Midbrain (tissue), 1 donor: ENCODE measurements around the gene STIM2.

ENCODE experiments used
- DNase-seq: peaks from one replicate; lab custom pipeline; 2025; lab: John Stamatoyannopoulos, UW

The STIM2 gene

DNA sequence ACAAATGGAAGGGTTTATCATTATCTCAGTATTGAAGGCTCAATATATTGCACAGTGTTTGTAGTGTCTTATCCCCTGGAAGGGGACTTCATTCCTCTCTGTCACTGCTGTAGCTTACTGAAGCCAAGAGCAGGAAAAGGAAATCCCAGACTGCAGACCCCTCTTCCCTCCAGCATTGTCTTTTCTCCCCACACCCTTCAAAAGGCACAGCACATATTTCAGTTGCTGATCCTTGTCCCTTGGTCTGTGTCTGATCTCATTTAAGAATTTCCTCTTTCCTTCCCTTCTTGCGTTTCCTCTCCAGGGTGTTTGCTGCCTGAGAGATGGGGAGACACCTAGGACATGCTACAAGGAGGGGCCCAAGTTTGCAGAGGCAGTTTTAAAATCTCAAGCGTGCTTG, 40.1 kb downstream of the STIM2 start:
- DNase-seq: no peak

- no peak for DNase-seq
Measured at GRCh38 chr4:26905172-26905571, 44.5 kb downstream of the STIM2 start.

GRCh38 chr4:26907731-26908599, 47.3 kb downstream of the STIM2 start:
- no peak for DNase-seq

DNA sequence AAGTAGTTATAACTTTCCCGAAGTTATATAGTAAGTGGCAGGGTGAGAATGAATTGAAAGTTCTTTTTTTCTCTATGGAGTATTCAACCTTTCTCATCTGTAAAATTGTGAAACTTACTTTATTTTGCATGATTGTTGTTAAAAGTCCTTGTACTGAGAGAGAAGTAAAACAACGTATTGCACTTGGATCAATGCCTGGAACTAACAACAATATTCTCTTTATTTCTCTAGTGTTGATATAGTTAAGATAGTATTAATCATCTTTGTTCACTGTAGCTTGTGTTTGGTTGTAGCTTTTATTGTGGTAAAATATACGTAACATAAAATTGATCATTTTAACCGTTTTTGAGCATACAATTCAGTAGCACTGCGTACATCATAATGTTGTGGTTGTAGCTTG, 48.7 kb downstream of the STIM2 start:
- DNase-seq: no peak

DNA sequence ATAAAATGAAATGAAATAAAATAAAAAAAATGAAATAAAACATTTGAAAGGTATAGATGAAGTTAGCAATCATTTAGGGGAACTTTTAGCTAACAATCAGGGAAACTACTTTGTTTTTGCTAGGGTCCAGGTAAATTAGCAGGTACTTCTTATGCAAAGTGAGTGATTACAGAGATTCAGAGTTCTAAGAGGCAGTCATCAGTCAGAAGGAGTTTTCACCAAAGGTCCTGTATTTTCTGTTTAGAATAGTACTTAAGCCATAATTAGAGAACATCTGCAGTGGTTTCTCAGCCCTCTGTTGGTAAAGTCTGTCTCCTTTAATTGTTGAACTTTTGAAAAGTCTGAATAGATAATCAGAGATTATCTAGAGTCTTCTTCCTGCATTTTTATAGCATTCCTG, 50.6 kb downstream of the STIM2 start:
- DNase-seq: no peak

DNA sequence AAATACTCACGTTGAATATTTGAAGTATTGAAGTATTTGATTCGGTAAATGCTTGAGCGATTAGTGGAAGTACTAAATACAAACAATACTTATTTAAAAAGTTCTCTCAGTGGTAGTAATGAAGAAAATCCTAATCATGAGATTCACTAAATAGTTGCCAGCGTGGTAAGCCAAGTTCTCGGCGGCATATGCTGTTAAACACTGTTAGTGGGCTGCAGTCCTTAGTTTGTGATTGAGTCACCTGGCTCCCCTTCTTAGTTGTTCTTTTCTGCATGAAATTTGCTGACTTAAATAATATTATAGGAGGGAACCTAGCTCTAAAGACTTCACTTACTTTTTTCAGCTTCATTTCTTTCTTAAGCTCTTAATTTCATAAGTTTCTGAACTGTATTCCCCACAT, 51.4 kb downstream of the STIM2 start:
- DNase-seq: no peak

- DNase-seq: no peak
Measured at GRCh38 chr4:26912810-26913209, 52.2 kb downstream of the STIM2 start.

DNA sequence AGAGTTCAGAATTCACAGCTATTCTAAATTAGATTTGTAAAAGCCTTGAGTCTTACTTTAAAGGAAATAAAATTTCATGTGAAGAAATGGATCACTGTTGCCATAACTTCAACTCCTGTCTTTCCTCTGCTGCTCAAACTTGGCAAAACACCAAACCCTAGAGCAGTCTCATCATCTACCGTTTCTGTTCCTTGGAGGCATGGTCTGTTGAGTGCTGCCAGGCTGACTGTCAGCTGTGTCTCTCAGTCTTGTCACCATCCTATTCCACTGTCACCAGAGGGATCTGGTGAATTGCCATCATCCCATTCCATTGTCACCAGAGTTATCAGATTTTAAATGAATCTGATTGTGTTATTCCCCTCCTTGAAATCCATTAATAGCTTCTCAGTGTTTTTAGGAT, 55.6 kb downstream of the STIM2 start:
- no peak for DNase-seq

DNA sequence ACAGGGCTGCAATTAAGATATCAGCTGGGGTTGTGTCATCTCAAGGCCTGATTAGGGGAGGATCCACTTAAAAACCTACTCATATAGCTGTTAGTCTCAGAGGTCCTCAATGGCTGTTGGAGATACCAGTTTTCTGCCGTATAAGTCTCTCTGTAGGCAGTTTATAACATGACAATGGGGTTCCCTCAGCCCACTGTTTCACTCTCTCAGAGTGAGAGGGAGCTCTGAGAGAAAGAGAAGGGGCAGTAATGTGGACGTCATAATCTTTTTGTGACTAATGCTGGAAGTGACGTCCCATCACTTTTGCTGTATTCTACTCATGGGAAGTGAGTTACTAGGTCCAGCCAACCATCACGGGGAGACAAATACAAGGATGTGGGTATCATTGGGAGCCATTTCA, 70.3 kb downstream of the STIM2 start:
- no peak for DNase-seq

- no peak for DNase-seq
Measured at GRCh38 chr4:26931451-26931850, 70.8 kb downstream of the STIM2 start.

DNA sequence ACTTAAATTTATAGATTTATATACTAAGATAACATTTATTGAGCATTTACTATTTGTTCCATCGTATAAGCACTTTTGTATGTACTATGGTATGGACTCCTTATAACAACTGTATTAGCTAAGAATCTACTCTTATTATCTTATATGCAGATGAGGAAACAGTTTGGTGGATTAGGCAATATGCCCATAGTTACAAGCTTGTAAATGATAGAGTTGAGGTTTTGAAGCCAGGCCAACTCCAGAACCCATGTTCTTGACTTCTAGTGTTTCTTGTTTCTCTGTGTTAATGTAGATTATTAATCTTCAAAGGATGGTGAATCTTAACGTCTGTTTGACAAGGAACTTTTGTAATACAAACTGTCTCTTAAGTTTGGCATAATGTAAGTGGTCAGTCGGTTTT, 71.3 kb downstream of the STIM2 start:
- DNase-seq: no peak

- DNase-seq: no peak
Measured at GRCh38 chr4:26935397-26935796, 74.8 kb downstream of the STIM2 start.

DNA sequence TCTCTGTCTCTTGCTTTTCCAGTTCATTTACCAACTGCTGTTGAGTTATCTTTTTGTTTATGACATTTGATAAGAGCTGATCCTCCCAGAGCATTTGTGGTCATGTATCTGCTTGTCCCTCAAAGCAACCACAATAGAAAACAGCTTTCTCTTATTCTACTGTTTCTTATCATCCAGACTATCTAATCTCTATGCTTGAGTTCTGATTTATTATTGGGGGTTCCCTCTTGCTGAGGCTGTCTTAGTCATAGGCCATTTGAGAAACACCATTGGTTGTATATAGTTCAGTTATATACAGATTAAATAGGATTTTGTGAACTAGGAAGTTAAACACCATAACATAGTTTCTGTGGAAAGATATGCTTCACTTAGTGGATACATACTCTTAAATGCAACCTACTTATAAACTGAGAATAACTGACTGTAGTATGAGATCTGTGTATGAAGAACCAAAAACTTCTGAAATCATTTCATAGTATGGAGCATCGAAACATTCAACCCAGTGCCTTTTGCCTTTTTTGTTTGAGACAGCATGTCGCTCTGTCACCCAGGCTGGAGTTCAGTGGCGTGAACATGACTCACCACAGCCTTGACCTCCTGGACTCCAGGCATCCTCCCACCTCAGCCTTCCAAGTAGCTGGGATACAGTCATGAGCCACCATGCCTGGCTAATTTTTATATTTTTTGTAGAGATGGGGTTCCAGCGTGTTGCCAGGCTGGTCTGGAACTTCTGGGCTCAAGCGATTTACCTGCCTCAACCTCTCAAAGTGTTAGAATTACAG, 75.8 kb downstream of the STIM2 start:
- no peak for DNase-seq

DNA sequence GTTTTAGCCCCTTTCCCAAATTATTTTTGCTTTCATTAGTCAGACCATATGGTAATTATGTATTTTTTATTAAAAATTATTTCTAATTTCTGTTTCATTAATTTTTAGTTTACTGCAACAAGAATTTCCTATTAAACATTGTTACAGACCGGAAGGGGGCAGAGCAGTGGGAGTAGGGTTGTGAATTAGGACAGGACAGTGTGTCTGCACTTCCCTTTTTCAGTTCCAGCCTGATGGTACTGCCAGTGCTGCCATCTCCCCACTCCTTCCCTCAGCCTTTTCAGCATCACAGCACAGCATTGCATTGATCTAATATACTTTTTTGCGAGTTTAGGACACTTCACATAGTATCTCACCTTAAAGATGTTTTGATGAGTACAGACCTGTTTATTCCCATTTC, 76.5 kb downstream of the STIM2 start:
- no peak for DNase-seq

GRCh38 chr4:26937567-26937966, 76.9 kb downstream of the STIM2 start:
- no peak for DNase-seq

DNA sequence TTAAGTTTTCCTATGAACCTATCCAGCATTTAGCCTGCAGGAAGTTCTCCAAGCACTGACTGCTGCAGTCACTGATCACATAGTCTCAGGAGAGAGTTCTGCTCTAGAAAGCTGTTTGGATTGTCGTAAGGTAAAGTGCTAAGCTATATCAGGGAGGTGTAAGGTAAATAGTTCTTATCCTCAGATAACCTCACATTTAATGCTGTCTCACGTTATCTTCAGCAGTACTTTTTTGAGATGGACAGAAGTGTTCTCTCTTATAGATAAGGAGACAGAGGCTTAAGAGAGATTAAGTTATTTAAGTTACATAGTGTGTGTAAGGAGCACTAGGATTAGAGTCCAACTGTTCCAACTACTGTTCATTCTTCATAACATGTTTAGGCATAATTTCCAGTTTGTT, 77.9 kb downstream of the STIM2 start:
- no peak for DNase-seq

DNA sequence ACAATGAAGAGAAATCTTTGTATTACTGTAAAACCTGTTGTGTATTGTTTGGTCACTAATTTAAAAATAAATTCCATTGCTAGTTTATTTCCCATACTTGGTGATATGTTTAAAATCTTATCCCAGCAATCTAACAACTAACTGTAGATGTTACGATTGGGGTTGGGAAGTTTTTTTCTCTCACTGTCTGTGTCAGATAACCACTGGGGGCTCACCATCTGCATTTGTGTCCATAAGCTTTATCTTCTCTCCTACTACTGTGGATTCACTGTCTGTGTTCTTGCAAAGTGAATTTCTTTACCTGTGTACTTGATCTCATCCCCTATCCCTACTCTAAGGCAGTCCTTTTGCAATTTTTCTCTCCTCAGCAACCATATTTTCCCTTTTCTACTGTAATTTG, 81.3 kb downstream of the STIM2 start:
- no peak for DNase-seq

GRCh38 chr4:26942871-26943270, 82.2 kb downstream of the STIM2 start:
- DNase-seq: no peak

DNA sequence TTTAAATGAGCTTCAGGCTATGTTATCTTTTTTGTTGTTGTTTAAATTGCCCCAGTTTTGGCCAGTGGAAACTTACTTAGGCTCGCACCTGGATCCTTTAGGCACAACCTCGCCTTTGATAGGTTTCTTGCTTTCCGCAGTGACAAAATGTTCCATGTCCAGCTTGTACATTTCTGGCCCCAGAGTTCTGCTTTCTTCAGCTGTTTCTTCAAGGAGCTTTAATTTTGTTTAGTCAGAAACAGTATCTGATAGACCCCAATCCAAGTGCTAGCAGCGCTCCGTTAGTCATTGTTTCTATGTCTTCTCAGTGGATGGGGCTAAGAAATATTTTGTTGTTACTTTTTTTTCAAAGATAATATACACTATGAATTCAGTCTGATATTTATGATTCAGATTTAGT, 82.8 kb downstream of the STIM2 start:
- DNase-seq: no peak

DNA sequence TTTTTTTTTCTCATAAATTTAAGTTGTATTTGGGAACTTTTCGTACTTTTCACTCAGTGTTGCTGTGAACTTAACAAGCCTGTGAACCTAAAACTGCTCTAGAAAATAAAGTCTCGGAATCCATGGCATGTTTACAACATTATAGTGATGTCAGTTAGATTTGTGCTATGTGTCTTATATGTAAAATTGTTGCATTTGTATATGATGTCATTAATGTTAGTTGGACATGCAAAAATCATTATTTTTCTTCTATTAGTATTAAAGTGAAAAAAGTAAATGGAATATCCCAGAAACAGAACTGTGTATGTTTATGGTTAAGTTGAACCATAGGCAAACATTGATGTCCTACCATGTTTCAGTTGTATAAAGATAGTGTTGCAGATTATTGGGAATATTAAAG, 85.2 kb downstream of the STIM2 start:
- no peak for DNase-seq

DNA sequence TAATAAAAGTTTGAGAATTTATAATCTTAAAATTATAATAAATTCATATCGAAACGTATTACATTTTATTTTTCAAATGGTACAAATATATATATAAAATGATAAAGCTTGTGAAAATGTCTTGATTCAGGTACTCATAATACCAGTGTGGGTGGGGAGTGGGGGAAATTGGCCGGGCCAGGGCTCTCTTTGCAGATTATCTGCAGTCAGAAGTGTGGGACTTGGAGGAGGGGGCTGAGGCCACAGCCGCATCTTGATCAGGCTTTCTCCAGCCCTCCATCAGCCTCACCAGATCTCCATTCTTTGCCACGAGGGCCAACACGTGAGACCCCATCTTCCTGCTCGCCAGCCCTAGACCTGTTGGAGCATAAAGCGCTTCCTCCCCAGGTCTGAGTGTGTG, 86.7 kb downstream of the STIM2 start:
- no peak for DNase-seq

- no peak for DNase-seq
Measured at GRCh38 chr4:26950446-26950845, 89.8 kb downstream of the STIM2 start.

- DNase-seq: no peak
Measured at GRCh38 chr4:26952891-26953290, 92.2 kb downstream of the STIM2 start.
